Thyroid gland (tissue), 4 donors: ENCODE measurements around the gene SLCO3A1.

Experiments used
- POLR2A ChIP-seq, 2 donors: fragments of 450-650 bp; IDR thresholded peaks; one replicate each; pipeline ENCODE4 v1.6.1; 2017; ENCODE audit warnings: antibody characterized with exemption in 2 of 2, mild to moderate bottlenecking in 2 of 2, moderate library complexity in 1 of 2
- TF ChIP-seq, protein P1 (sequence below), 6 experiments: fragments of 200-600 bp in 3 of 6; fragments of 450-650 bp in 3 of 6; sonication (generic) in 3 of 6; IDR thresholded peaks; one replicate each; pipeline ENCODE4 v1.5.1; 2016 to 2019; ENCODE audit warnings: antibody characterized with exemption in 6 of 6, mild to moderate bottlenecking in 2 of 6, inconsistent platforms in 1 of 6, moderate library complexity in 1 of 6

DNA sequence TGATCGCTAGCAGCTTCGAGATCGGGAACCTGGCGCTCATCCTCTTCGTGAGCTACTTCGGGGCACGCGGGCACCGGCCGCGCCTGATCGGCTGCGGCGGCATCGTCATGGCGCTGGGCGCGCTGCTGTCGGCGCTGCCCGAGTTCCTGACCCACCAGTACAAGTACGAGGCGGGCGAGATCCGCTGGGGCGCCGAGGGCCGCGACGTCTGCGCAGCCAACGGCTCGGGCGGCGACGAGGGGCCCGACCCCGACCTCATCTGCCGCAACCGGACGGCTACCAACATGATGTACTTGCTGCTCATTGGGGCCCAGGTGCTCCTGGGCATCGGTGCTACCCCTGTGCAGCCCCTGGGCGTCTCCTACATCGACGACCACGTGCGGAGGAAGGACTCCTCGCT is 62.5 kb downstream of the SLCO3A1 start:
- TF ChIP-seq, protein P1, sequence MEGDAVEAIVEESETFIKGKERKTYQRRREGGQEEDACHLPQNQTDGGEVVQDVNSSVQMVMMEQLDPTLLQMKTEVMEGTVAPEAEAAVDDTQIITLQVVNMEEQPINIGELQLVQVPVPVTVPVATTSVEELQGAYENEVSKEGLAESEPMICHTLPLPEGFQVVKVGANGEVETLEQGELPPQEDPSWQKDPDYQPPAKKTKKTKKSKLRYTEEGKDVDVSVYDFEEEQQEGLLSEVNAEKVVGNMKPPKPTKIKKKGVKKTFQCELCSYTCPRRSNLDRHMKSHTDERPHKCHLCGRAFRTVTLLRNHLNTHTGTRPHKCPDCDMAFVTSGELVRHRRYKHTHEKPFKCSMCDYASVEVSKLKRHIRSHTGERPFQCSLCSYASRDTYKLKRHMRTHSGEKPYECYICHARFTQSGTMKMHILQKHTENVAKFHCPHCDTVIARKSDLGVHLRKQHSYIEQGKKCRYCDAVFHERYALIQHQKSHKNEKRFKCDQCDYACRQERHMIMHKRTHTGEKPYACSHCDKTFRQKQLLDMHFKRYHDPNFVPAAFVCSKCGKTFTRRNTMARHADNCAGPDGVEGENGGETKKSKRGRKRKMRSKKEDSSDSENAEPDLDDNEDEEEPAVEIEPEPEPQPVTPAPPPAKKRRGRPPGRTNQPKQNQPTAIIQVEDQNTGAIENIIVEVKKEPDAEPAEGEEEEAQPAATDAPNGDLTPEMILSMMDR (IDR thresholded peaks at IDR 0.05) = no peak
- TF ChIP-seq POLR2A (IDR thresholded peaks at IDR 0.05) = no peak
